Hair follicular keratinocyte (primary cell): ENCODE measurements around the gene EPOP. TPM values are rescaled to one million over a fixed set of nuclear protein-coding genes. Genes with fewer than 3 reads are reported as not detected.

Experiments
- total RNA-seq: library from RNA; depleted of rRNA; stranded (reverse); fragments of >200 nt; gene quantifications from 2 replicates; pipeline ENCODE4 v1.2.3, GENCODE V29; 2015

EPOP gene
- 4.1 and 6.3 TPM in 2 replicates for total RNA-seq

GRCh38 chr17:38674749-38675615, at the start of gene EPOP:
TSS of gene EPOP (minus strand) at chr17:38674957. CDS start at chr17:38674495, 462 bp downstream.

GRCh38 chr17:38704606-38705522, 30.1 kb upstream of the EPOP start, which contains the start of gene MLLT6:
TSS of gene MLLT6 (plus strand) at chr17:38705273. CDS start at chr17:38705633, 360 bp downstream.

Other genes starting within 250 kb of the EPOP start
- gene ARHGAP23, start 246.5 kb downstream of the EPOP start, total RNA-seq = 21.3 and 24.0 TPM in 2 replicates
- gene SRCIN1, start 69.0 kb downstream of the EPOP start, total RNA-seq = 0.31 and 1.0 TPM in 2 replicates
- 19.3 and 20.5 TPM in 2 replicates for gene MLLT6, start 30.3 kb upstream of the EPOP start, total RNA-seq
- 12.3 and 19.0 TPM in 2 replicates for gene CISD3, start 55.4 kb upstream of the EPOP start, total RNA-seq
- 2.4 and 7.4 TPM in 2 replicates for gene PCGF2, start 73.4 kb upstream of the EPOP start, total RNA-seq
- gene PSMB3, start 77.8 kb upstream of the EPOP start, total RNA-seq = 245 and 391 TPM in 2 replicates
- gene PIP4K2B, start 124.6 kb upstream of the EPOP start, total RNA-seq = 35.5 and 41.0 TPM in 2 replicates
- 8.8 and 10.7 TPM in 2 replicates for gene CWC25, start 150.4 kb upstream of the EPOP start, total RNA-seq
- gene RPL23, start 178.8 kb upstream of the EPOP start, total RNA-seq = 1,758 and 2,083 TPM in 2 replicates
- gene LASP1, start 195.1 kb upstream of the EPOP start, total RNA-seq = 149 and 162 TPM in 2 replicates